ENCODE measurements around the gene JSRP1.

The JSRP1 gene

DNA sequence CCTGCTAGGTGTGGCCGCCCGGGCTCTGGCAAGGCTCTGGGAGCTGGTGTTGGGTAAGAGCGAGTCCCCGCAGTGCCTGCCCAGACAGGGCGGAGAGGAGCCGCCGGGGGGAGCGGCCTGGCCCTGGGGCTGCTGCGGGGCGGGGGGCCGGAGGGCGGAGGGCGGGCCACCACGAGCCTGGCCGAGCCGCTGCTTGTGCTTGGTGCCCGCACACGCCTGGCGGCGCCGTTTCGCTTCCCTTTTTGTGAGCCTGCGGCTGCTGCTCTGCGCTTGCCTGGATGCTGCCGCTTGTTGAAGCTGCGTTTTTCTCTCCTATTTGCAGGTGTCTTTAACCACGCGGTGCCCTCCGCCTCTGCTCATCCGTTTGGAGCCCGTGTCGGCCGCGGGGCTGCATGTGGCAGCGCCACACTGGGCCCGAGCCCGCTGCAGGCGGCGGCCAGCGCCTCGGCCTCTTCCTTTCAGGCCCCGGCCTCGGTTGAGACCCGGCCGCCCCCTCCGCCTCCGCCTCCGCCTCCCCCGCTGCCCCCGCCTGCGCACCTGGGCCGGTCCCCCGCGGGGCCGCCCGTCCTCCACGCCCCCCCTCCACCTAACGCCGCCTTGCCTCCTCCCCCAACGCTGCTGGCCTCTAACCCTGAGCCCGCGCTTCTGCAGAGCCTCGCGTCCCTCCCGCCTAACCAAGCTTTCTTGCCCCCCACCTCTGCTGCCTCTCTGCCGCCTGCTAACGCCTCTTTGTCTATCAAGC is 28.6 kb downstream of the JSRP1 start:
- no peaks in the 10 kb centered on the region for H3K4me1 ChIP-seq (ENCODE audit: control insufficient read depth in 1 of 2, insufficient read depth in 1 of 2, low read depth in 1 of 2, low read length in 1 of 2)
- peaks cover 98% of the 10 kb centered on the region for H3K36me3 ChIP-seq
- TF ChIP-seq, protein P1, sequence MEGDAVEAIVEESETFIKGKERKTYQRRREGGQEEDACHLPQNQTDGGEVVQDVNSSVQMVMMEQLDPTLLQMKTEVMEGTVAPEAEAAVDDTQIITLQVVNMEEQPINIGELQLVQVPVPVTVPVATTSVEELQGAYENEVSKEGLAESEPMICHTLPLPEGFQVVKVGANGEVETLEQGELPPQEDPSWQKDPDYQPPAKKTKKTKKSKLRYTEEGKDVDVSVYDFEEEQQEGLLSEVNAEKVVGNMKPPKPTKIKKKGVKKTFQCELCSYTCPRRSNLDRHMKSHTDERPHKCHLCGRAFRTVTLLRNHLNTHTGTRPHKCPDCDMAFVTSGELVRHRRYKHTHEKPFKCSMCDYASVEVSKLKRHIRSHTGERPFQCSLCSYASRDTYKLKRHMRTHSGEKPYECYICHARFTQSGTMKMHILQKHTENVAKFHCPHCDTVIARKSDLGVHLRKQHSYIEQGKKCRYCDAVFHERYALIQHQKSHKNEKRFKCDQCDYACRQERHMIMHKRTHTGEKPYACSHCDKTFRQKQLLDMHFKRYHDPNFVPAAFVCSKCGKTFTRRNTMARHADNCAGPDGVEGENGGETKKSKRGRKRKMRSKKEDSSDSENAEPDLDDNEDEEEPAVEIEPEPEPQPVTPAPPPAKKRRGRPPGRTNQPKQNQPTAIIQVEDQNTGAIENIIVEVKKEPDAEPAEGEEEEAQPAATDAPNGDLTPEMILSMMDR (IDR thresholded peaks at IDR 0.05): no peak
- H3K4me3 ChIP-seq (ENCODE audit: low read depth in 1 of 2, low read length in 1 of 2): no peak overlapping the region
- no peaks in the 10 kb centered on the region for H3K27me3 ChIP-seq
- H3K27ac ChIP-seq: no peak overlapping the region
- no peaks in the 10 kb centered on the region for H3K9me3 ChIP-seq

DNA sequence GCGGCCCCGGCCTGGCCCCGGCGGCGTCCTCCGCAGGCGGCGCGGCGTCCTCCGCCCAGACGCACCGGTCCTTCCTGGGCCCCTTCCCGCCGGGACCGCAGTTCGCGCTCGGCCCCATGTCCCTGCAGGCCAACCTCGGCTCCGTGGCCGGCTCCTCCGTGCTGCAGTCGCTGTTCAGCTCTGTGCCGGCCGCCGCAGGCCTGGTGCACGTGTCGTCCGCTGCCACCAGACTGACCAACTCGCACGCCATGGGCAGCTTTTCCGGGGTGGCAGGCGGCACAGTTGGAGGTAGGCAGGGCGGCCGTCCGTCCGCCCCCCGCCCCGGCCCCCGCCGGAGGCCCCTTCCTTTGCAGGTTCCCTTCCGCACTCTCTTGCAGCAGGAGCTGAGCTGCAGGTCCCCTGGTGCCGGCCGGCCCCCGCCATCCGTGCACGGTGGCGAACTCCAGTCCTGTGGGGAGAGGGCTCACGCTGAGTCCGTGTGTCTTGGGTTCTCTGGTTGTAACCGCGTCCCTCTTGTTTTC is 29.3 kb downstream of the JSRP1 start:
- H3K36me3 ChIP-seq: peaks cover 98% of the 10 kb centered on the region
- TF ChIP-seq, protein P1 (IDR thresholded peaks at IDR 0.05): no peak
- H3K4me3 ChIP-seq (ENCODE audit: low read depth in 1 of 2, low read length in 1 of 2): no peak overlapping the region

GRCh38 chr19:2226051-2226839 is 30.0 kb downstream of the JSRP1 start:
- no peaks in the 10 kb centered on the region for H3K27me3 ChIP-seq
- H3K9me3 ChIP-seq: no peaks in the 10 kb centered on the region
- H3K27ac ChIP-seq: no peak overlapping the region
- no peak overlapping the region for H3K4me3 ChIP-seq (ENCODE audit: low read depth in 1 of 2, low read length in 1 of 2)
- peaks cover 98% of the 10 kb centered on the region for H3K36me3 ChIP-seq
- no peaks in the 10 kb centered on the region for H3K4me1 ChIP-seq (ENCODE audit: control insufficient read depth in 1 of 2, insufficient read depth in 1 of 2, low read depth in 1 of 2, low read length in 1 of 2)
- TF ChIP-seq, protein P1 (IDR thresholded peaks at IDR 0.05): no peak

More for the DNA sequence above, 29.3 kb downstream of the JSRP1 start:
- Histone ChIP-seq H3K9me3 (no peaks in the 10 kb centered on the region), H3K27me3 (no peaks in the 10 kb centered on the region), H3K27ac (no peak overlapping the region), H3K4me1 (ENCODE audit: control insufficient read depth in 1 of 2, insufficient read depth in 1 of 2, low read depth in 1 of 2, low read length in 1 of 2) (no peaks in the 10 kb centered on the region)

GRCh38 chr19:2225415-2226050 is 30.7 kb downstream of the JSRP1 start:
- peaks cover 97% of the 10 kb centered on the region for H3K36me3 ChIP-seq

DNA sequence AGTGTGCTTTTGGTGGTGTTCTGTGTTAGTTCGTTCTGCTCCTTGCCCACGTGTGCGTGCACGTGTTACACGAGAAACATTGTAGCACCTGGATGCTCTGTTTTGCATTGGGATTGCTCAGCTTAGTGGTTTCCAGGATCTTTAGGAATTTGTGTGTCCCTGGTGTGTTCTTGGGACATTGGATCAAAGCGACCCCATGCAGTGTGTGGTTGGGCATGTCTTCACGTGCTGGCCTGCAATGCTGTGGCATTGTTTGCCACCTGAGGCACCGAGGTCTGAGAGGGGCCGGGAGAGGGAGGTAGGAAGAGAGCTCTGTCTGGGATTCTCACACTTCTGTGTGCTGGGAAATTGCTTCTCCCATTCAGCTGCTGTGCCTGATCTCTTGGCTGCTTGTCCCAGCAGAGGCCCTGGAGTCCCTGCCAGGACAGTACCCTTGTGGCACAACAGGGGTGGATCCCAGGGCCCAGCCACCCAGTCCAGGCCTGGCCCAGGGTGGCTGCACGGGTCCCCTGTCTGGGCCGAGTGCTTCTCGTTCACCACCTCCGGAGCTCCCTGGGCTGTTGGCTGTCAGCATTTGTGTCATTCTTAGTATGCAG is 31.4 kb downstream of the JSRP1 start:
- Histone ChIP-seq H3K4me1 (ENCODE audit: control insufficient read depth in 1 of 2, insufficient read depth in 1 of 2, low read depth in 1 of 2, low read length in 1 of 2) (no peaks in the 10 kb centered on the region), H3K27ac (no peak overlapping the region), H3K4me3 (ENCODE audit: low read depth in 1 of 2, low read length in 1 of 2) (no peak overlapping the region), H3K36me3 (peaks cover 97% of the 10 kb centered on the region), H3K9me3 (no peaks in the 10 kb centered on the region), H3K27me3 (no peaks in the 10 kb centered on the region)
- TF ChIP-seq, protein P1 (IDR thresholded peaks at IDR 0.05): no peak

More at GRCh38 chr19:2225415-2226050, 30.7 kb downstream of the JSRP1 start:
- no peak overlapping the region for H3K4me3 ChIP-seq (ENCODE audit: low read depth in 1 of 2, low read length in 1 of 2)
- H3K27me3 ChIP-seq: no peaks in the 10 kb centered on the region
- H3K4me1 ChIP-seq (ENCODE audit: control insufficient read depth in 1 of 2, insufficient read depth in 1 of 2, low read depth in 1 of 2, low read length in 1 of 2): no peaks in the 10 kb centered on the region
- TF ChIP-seq, protein P1 (IDR thresholded peaks at IDR 0.05): no peak
- H3K27ac ChIP-seq: no peak overlapping the region
- no peaks in the 10 kb centered on the region for H3K9me3 ChIP-seq

Data from neutrophil (primary cell).